Measurements from ENCODE around the gene ZNF275.

DNA sequence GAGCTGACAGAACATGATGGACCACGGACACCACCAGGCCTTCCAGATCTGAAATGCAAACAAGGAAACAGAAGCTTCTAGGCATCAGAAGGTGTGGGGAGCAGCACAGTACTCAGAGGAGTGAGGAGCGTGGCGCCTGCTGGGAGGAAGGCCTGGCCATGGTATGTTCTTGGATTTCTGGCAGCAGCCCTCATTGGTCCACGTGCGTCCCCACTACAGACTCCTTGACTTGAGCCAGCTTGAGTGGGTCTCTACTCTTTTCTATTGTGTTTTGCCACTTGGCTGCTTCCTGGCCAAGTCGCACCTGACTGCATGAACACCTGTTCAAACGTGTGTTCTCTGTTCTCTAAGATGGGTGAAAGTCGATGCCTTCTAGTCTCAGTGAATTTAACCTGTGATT is 18.0 kb downstream of the ZNF275 start:
- TF ChIP-seq, protein P1, sequence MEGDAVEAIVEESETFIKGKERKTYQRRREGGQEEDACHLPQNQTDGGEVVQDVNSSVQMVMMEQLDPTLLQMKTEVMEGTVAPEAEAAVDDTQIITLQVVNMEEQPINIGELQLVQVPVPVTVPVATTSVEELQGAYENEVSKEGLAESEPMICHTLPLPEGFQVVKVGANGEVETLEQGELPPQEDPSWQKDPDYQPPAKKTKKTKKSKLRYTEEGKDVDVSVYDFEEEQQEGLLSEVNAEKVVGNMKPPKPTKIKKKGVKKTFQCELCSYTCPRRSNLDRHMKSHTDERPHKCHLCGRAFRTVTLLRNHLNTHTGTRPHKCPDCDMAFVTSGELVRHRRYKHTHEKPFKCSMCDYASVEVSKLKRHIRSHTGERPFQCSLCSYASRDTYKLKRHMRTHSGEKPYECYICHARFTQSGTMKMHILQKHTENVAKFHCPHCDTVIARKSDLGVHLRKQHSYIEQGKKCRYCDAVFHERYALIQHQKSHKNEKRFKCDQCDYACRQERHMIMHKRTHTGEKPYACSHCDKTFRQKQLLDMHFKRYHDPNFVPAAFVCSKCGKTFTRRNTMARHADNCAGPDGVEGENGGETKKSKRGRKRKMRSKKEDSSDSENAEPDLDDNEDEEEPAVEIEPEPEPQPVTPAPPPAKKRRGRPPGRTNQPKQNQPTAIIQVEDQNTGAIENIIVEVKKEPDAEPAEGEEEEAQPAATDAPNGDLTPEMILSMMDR (IDR thresholded peaks at IDR 0.05; ENCODE audit: extremely low read depth in 1 of 2, insufficient read depth in 1 of 2, low read depth in 1 of 2, low read length in 2 of 2) = no peak
- TF ChIP-seq EZH2 (IDR thresholded peaks at IDR 0.05; ENCODE audit: borderline replicate concordance, low read depth, low read length, severe bottlenecking) = no peak
- no peak for TF ChIP-seq GATA2 (IDR thresholded peaks at IDR 0.05; ENCODE audit: insufficient read depth, insufficient read length, low read depth, low read length)
- no peak for TF ChIP-seq FOS (IDR thresholded peaks at IDR 0.05; ENCODE audit: borderline replicate concordance, insufficient read depth, low read length)
- no peak for TF ChIP-seq POLR2AphosphoS5 (IDR thresholded peaks at IDR 0.05; ENCODE audit: insufficient read depth, low read depth, low read length)
- no peak for TF ChIP-seq POLR2A (IDR thresholded peaks at IDR 0.05; ENCODE audit: low read depth, low read length)
